Breast epithelium (tissue), 4 donors: ENCODE measurements around the gene RNF186. TPM values are rescaled to one million over a fixed set of nuclear protein-coding genes. Genes with fewer than 3 reads are reported as not detected.

Experiments used
- DNase-seq, 2 donors: peaks; one replicate each; pipeline ENCODE4 v3.0.0-alpha.2; 2019; ENCODE audit warnings: low spot score in 2 of 2
- H3K27ac ChIP-seq, 2 donors: fragments of 200-600 bp; sonication (generic) in 1 of 2; one replicate each; pipeline ENCODE4 v1.5.1; 2016 to 2019; ENCODE audit warnings: mild to moderate bottlenecking in 1 of 2
- H3K27me3 ChIP-seq, 2 donors: fragments of 200-600 bp; sonication (generic) in 1 of 2; one replicate each; pipeline versions ENCODE4 v1.5.1 to v1.6.0; 2017 to 2019; ENCODE audit warnings: control low read depth in 1 of 2, mild to moderate bottlenecking in 1 of 2
- H3K36me3 ChIP-seq: fragments of 200-600 bp; one replicate; pipeline ENCODE4 v1.5.1; 2019
- H3K4me1 ChIP-seq, 2 donors: fragments of 200-600 bp; sonication (generic); one replicate each; pipeline ENCODE4 v1.5.1; 2016 to 2019; ENCODE audit warnings: control low read depth in 1 of 2
- H3K4me3 ChIP-seq, 3 donors: fragments of 200-600 bp; sonication (generic); 1 replicate in 2 of 3; 2 replicates in 1 of 3; pipeline ENCODE4 v1.5.1; 2016 to 2019; ENCODE audit warnings: mild to moderate bottlenecking in 3 of 3, moderate library complexity in 2 of 3
- H3K9me3 ChIP-seq, 2 donors: fragments of 200-600 bp; sonication (generic) in 1 of 2; one replicate each; pipeline ENCODE4 v1.5.1; 2016 to 2019; ENCODE audit warnings: control low read depth in 1 of 2
- CTCF ChIP-seq, 3 donors: fragments of 450-650 bp; IDR thresholded peaks; one replicate each; pipeline ENCODE4 v1.5.1; 2016 to 2017; ENCODE audit warnings: antibody characterized with exemption in 3 of 3, mild to moderate bottlenecking in 3 of 3, moderate library complexity in 3 of 3
- POLR2A ChIP-seq: fragments of 450-650 bp; IDR thresholded peaks from one replicate; pipeline ENCODE4 v1.6.1; 2016; ENCODE audit warnings: antibody characterized with exemption, mild to moderate bottlenecking, moderate library complexity
- POLR2AphosphoS5 ChIP-seq, 3 donors: sonication (generic); formaldehyde crosslinking; IDR thresholded peaks; one replicate each; pipeline ENCODE4 v1.6.1; 2017; ENCODE audit warnings: antibody characterized with exemption in 3 of 3
- intact Hi-C: fragments of 100-400 bp; cut with DNase I; formaldehyde crosslinking; loops from one replicate; pipeline ENCODE4 v1.15.1; 2023; ENCODE audit warnings: low total_unique reads
- total RNA-seq, 3 donors: library from RNA; depleted of rRNA; stranded (reverse); fragments of >200 nt; gene quantifications; one replicate each; pipeline ENCODE4 v1.1.0, GENCODE V29; 2016

Gene RNF186
- total RNA-seq, 3 donors from 2014 or later, result 0.44 to 4.3 TPM; not detected in 1

- Histone ChIP-seq H3K27me3 (no peaks in the 10 kb centered on the region), H3K4me1 (no peaks in the 10 kb centered on the region), H3K36me3 (no peaks in the 10 kb centered on the region), H3K4me3 (peak overlapping the region; percentile 74 to 79 (median 76)), H3K9me3 (no peaks in the 10 kb centered on the region), H3K27ac (peak overlapping the region; percentile 84 to 91)
- intact Hi-C loops, result no loop called here
- TF ChIP-seq CTCF (IDR thresholded peaks at IDR 0.05) (no peak), POLR2A (no peak), POLR2AphosphoS5 (IDR thresholded peaks at IDR 0.05) (no peak)
- no peak for DNase-seq
These were observed 16.4 kb downstream of the RNF186 start for GRCh38 chr1:19798486-19799229.

DNA sequence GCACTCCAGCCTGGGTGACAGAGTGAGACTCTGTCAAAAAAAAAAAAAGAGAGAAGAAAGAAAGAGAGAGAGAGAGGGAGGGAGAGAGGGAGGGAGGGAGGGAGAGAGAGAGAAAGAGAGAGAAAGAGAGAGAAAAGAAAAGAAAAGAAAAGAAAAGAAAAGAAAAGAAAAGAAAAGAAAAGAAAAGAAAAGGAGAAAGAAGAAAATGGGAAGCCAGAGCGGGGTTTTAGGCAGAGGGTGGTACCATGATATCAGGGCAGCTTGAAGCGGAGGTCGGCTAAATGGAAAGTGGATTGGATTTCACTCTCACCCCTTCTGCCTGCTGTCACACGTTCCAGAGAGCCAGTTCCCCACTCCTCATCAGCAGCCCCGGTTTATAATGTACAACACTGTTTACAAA is 17.3 kb downstream of the RNF186 start:
- intact Hi-C loops, result no loop called here
- Histone ChIP-seq H3K9me3 (no peaks in the 10 kb centered on the region), H3K27ac (peak overlapping the region in 1 of 2 donors; percentile 91)

GRCh38 chr1:19794583-19794982 is 20.5 kb downstream of the RNF186 start:
- Histone ChIP-seq H3K4me1 (no peaks in the 10 kb centered on the region), H3K9me3 (no peaks in the 10 kb centered on the region), H3K27ac (no peak overlapping the region), H3K36me3 (no peaks in the 10 kb centered on the region), H3K27me3 (no peaks in the 10 kb centered on the region), H3K4me3 (no peak overlapping the region)
- intact Hi-C loops, result no loop called here
- no peak for DNase-seq
- TF ChIP-seq POLR2AphosphoS5 (IDR thresholded peaks at IDR 0.05), result no peak
- no peak for TF ChIP-seq CTCF (IDR thresholded peaks at IDR 0.05)
- no peak for TF ChIP-seq POLR2A

More for the DNA sequence above, 17.3 kb downstream of the RNF186 start:
- H3K4me3 ChIP-seq, result no peak overlapping the region
- no peaks in the 10 kb centered on the region for H3K4me1 ChIP-seq
- no peaks in the 10 kb centered on the region for H3K27me3 ChIP-seq
- no peak for TF ChIP-seq CTCF (IDR thresholded peaks at IDR 0.05)
- no peaks in the 10 kb centered on the region for H3K36me3 ChIP-seq
- no peak for DNase-seq

DNA sequence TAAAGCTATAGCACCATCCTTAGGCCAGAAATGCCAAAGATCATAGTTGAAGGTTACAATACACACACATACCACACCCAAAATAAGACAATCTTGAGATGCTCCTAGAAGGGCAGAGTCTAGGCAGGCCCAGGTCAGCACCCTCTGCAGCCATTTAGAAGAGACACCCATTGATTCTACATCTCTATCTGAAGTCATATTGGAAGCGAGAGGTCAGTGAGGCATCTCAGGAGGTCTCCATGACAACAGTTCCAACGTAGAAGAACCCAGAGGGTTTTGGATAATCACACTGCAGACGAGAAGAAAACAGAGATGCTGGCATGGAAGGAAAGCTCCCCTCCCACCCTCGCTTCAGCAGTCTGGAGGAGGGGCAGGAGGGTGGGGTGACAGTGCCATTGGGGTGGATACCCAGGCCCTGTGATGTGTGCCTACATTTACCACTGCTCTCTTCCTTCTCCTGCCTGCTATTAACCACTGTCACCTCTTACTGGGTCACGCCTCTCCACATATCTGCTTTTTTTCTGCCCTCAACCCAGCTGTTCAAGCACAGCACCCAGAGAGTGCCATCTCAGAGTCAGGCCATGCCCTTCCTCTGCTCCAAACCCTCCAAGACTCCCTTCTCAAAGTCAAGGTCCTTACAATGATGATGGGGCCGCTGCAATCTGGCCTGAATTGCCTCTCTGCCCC is 21.6 kb downstream of the RNF186 start:
- intact Hi-C loops, result no loop called here
- no peak overlapping the region for H3K27ac ChIP-seq
- DNase-seq, result no peak
- H3K4me1 ChIP-seq, result no peaks in the 10 kb centered on the region
- no peaks in the 10 kb centered on the region for H3K27me3 ChIP-seq
- H3K36me3 ChIP-seq, result no peaks in the 10 kb centered on the region
- no peaks in the 10 kb centered on the region for H3K9me3 ChIP-seq
- TF ChIP-seq POLR2AphosphoS5 (IDR thresholded peaks at IDR 0.05), result no peak
- TF ChIP-seq CTCF (IDR thresholded peaks at IDR 0.05), result no peak
- no peak for TF ChIP-seq POLR2A
- no peak overlapping the region for H3K4me3 ChIP-seq
